Measurements from ENCODE around the gene RILPL2.

GRCh38 chr12:123384318-123384993, 52.0 kb downstream of the RILPL2 start:
- TF ChIP-seq CTCF (IDR thresholded peaks at IDR 0.05; ENCODE audit: low read depth, low read length, missing input control) (no peak), FOXA1 (IDR thresholded peaks at IDR 0.05) (no peak), SP1 (IDR thresholded peaks at IDR 0.05) (no peak)
